ENCODE measurements around the gene KLF16.

DNA sequence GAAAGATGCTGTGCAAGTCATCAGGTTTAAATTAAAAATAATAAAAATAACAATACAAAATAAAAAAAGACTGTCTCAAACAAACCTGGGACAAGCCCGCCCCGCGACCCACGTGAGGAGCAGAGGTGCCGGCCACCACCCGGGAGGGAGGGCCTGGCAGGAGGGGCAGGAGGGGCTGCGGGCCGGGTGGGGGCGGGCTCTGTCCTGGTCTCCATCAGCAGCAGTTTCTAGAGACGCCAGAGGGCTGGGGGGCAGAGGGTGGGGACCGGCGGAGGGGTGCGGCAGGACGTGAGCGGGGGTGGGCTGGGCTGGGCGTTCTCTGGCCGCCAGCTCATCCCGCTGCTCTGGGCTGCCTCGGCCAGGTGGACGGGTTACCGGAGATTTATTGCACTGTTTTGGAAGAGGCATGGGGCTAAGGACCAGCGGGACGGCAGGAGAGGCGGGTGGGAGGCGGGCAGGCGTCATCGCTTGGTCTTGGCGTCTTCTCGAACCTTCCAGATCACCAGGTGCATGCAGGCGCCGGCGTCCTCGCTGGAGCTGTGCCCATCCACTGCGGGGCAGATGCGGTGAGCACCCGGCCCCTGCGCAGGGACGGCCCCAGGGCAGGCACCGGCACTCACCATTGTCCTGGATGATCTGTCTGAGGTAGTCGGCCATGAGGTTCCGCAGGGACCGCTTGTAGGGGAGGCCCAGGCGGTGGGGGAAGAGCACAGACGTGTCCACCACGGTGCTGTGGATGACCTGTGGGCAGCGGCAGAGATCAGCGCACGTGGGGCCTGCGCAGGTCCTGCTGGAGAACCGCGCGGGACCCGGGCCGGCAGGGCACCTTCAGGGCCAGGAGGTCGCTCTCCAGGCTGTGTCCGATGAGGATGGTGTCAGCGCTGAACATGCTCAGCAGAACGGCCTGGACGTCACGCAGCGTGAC lies 47.5 kb downstream of the KLF16 start:
- no peak for TF ChIP-seq POLR2AphosphoS5 (IDR thresholded peaks at IDR 0.05; ENCODE audit: low read depth)
- TF ChIP-seq, protein P1, sequence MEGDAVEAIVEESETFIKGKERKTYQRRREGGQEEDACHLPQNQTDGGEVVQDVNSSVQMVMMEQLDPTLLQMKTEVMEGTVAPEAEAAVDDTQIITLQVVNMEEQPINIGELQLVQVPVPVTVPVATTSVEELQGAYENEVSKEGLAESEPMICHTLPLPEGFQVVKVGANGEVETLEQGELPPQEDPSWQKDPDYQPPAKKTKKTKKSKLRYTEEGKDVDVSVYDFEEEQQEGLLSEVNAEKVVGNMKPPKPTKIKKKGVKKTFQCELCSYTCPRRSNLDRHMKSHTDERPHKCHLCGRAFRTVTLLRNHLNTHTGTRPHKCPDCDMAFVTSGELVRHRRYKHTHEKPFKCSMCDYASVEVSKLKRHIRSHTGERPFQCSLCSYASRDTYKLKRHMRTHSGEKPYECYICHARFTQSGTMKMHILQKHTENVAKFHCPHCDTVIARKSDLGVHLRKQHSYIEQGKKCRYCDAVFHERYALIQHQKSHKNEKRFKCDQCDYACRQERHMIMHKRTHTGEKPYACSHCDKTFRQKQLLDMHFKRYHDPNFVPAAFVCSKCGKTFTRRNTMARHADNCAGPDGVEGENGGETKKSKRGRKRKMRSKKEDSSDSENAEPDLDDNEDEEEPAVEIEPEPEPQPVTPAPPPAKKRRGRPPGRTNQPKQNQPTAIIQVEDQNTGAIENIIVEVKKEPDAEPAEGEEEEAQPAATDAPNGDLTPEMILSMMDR (conservative IDR thresholded peaks at IDR 0.05; ENCODE audit: low read depth in 2 of 2) = no peak

Data from GM23338 (cell line).